GM12878 (cell line): ENCODE results near the gene TIMM22. TPM values are rescaled to one million over a fixed set of nuclear protein-coding genes. Genes with fewer than 3 reads are reported as not detected.

Experiments used
- ATAC-seq: fragments of 200-7000 bp; cut with Tn5 transposase; 3 replicates; pipeline ENCODE4 v1.9.1; 2020; ENCODE audit warnings: mild to moderate bottlenecking, moderate library complexity
- BruUV-seq: library from RNA; stranded (reverse); fragments of 400-500 nt; replicated peaks from 2 replicates; lab custom pipeline; 2021; lab: Mats Ljungman, UMichigan
- CTCF ChIA-PET: fragments of 300-600 bp; sonication (Branson Sonifier 250); formaldehyde crosslinking; extraction: SDS; loops from one replicate; lab custom pipeline; 2021; ENCODE audit warnings: inconsistent platforms; lab: Yijun Ruan, JAX
- POLR2A ChIA-PET: fragments of 350-600 bp; formaldehyde crosslinking; extraction: SDS; loops from one replicate; lab custom pipeline; 2021; ENCODE audit warnings: inconsistent platforms; lab: Charles Lee
- RAD21 ChIA-PET: fragments of 300-600 bp; sonication (Branson Sonifier 250); formaldehyde crosslinking; loops from one replicate; lab custom pipeline; 2023; ENCODE audit warnings: antibody characterized with exemption; ENCODE audit not compliant: unreplicated experiment; lab: Charles Lee
- SMC1A ChIA-PET: fragments of 300-600 bp; sonication (Branson Sonifier 250); formaldehyde crosslinking; loops from one replicate; lab custom pipeline; 2023; ENCODE audit not compliant: unreplicated experiment, uncharacterized antibody; lab: Charles Lee
- DNase-seq: peaks from one replicate; pipeline ENCODE4 v3.0.0-alpha.2; 2011; ENCODE audit warnings: low read depth, low spot score
- FAIRE-seq: peaks from 3 replicates; lab custom pipeline; 2011; peaks lifted over from hg19 to GRCh38; lab: Jason Lieb, UNC
- H2AFZ ChIP-seq: 2 replicates; pipeline ENCODE4 v1.6.0; 2011; ENCODE audit warnings: low read depth, low read length, control low read depth; ENCODE audit not compliant: control insufficient read depth
- H3K27ac ChIP-seq: 2 replicates; pipeline ENCODE4 v1.5.1; 2011; ENCODE audit warnings: control low read depth; ENCODE audit not compliant: control insufficient read depth, insufficient read depth
- H3K27me3 ChIP-seq, 2 experiments: replicated peaks in 1 of 2; 2 replicates each; pipeline versions ENCODE4 v1.6.0 to v1.6.1; 2011; ENCODE audit warnings: low read length in 1 of 2; ENCODE audit not compliant: control insufficient read depth in 2 of 2, insufficient read depth in 2 of 2
- H3K36me3 ChIP-seq, 2 experiments: 2 replicates each; pipeline ENCODE4 v1.5.1; 2011; ENCODE audit warnings: low read length in 1 of 2; ENCODE audit not compliant: control insufficient read depth in 2 of 2, insufficient read depth in 2 of 2
- H3K4me1 ChIP-seq: 2 replicates; pipeline ENCODE4 v1.6.1; 2011; ENCODE audit warnings: mild to moderate bottlenecking, low read length, moderate library complexity, mixed read lengths; ENCODE audit not compliant: control insufficient read depth, insufficient read depth
- H3K4me2 ChIP-seq: 2 replicates; pipeline ENCODE4 v1.6.0; 2011; ENCODE audit warnings: control low read depth; ENCODE audit not compliant: control insufficient read depth, insufficient read depth
- H3K4me3 ChIP-seq: fragments of 200-600 bp; sonication (generic); 2 replicates; pipeline ENCODE4 v1.5.1; 2016
- H3K79me2 ChIP-seq: 2 replicates; pipeline ENCODE4 v1.6.0; 2011; ENCODE audit warnings: low read length; ENCODE audit not compliant: control insufficient read depth, insufficient read depth
- H3K9ac ChIP-seq: 2 replicates; pipeline ENCODE4 v1.8.0; 2011; ENCODE audit warnings: low read length, control low read depth, mixed read lengths; ENCODE audit not compliant: control insufficient read depth, insufficient read depth
- H3K9me3 ChIP-seq: replicated peaks from 3 replicates; pipeline ENCODE4 v1.5.1; 2011; ENCODE audit warnings: mild to moderate bottlenecking, low read length; ENCODE audit not compliant: control insufficient read depth, insufficient read depth
- H4K20me1 ChIP-seq: 2 replicates; pipeline ENCODE4 v1.6.0; 2011; ENCODE audit not compliant: control insufficient read depth, insufficient read depth
- MLLT1 ChIP-seq: fragments of 450-650 bp; IDR thresholded peaks from 2 replicates; pipeline ENCODE4 v1.6.1; 2016; ENCODE audit warnings: mild to moderate bottlenecking
- PBX3 ChIP-seq: IDR thresholded peaks from 2 replicates; pipeline ENCODE4 v1.6.1; 2011; ENCODE audit warnings: mild to moderate bottlenecking, low read depth, low read length, moderate library complexity; ENCODE audit not compliant: insufficient replicate concordance
- ZBED1 ChIP-seq: IDR thresholded peaks from 2 replicates; pipeline ENCODE4 v1.6.1; 2016; ENCODE audit warnings: borderline replicate concordance
- ZBTB11 ChIP-seq: fragments of 450-650 bp; formaldehyde crosslinking; IDR thresholded peaks from 2 replicates; pipeline ENCODE4 v1.5.0; 2022; ENCODE audit warnings: mild to moderate bottlenecking, missing genetic modification characterization
- ZZZ3 ChIP-seq: IDR thresholded peaks from 2 replicates; pipeline ENCODE4 v1.6.1; 2011; ENCODE audit warnings: low read depth; ENCODE audit not compliant: control insufficient read depth, insufficient read length
- WGBS: methylation state at CpG from one replicate; pipeline ENCODE4 v1.1.6; 2016; ENCODE audit warnings: low lambda C conversion rate; ENCODE audit not compliant: insufficient replicate concordance, insufficient coverage; ENCODE audit errors: missing lambda C conversion rate; 5-methylcytosine and 5-hydroxymethylcytosine counted together
- in situ Hi-C: fragments of 300-500 bp; cut with MboI; formaldehyde crosslinking; loops from 9 replicates; pipeline ENCODE4 v1.14.3; 2018; ENCODE audit warnings: mixed read lengths
- intact Hi-C: fragments of 100-400 bp; cut with micrococcal nuclease; formaldehyde crosslinking; loops from one replicate; pipeline ENCODE4 v1.14.2; 2022; ENCODE audit not compliant: unreplicated experiment
- polyA plus RNA-seq, 11 experiments: library from polyadenylated mRNA; depleted of rRNA in 4 of 11; unstranded in 6 of 11; stranded (reverse) in 5 of 11; fragments of >200 nt; fragmentation: Nextera tagmentation in 4 of 11; fragmentation: Illumina TruSeq in 1 of 11; extraction: Ambion mirVana in 4 of 11; extraction: Trizol in 1 of 11; gene quantifications; 1 replicate in 1 of 11; 2 replicates in 10 of 11; pipeline versions ENCODE4 v1.2.1 to v1.2.3, GENCODE V29; 2011 to 2016; ENCODE audit warnings: inconsistent platforms in 2 of 11, missing spikeins in 2 of 11, low read depth in 1 of 11
- total RNA-seq, 4 experiments: library from RNA; depleted of rRNA in 3 of 4; stranded (reverse); fragments of >200 nt in 3 of 4; fragmentation: Illumina TruSeq in 1 of 4; extraction: Trizol in 1 of 4; gene quantifications; 2 replicates each; pipeline versions ENCODE4 v1.2.1 to v1.2.3, GENCODE V29; 2013 to 2021

Gene TIMM22
- total and polyA plus RNA-seq, 10 of the 15 experiments (the other 5 are each of a cell fraction or from before 2014, with no cell fraction given) = 4.4 to 25.0 (median 10.6) TPM

GRCh38 chr17:976312-976711, 20.6 kb upstream of the TIMM22 start (continued):
- TF ChIP-seq PBX3 (no peak), ZBED1 (no peak), ZBTB11 (CRISPR knock-in tag) (no peak)

- FAIRE-seq (no peak), ATAC-seq (no peak), DNase-seq (no peak)
- Histone ChIP-seq H3K79me2 (no peaks in the 10 kb centered on the region), H3K27me3 (peaks cover 3 to 11% of the 10 kb centered on the region in 2 experiments; a peak in 2 of 4 replicates), H3K36me3 (no peaks in the 10 kb centered on the region), H2AFZ (no peak overlapping the region), H3K9me3 (no peaks in the 10 kb centered on the region), H3K4me3 (no peak overlapping the region), H3K4me1 (peaks cover 7% of the 10 kb centered on the region; the same call in 1 of the 2 replicates), H3K27ac (no peak overlapping the region), H4K20me1 (no peaks in the 10 kb centered on the region), H3K4me2 (no peak overlapping the region), H3K9ac (no peak overlapping the region)
- WGBS = 59% methylated on average over 6 of the region's 6 CpGs
- in situ Hi-C loops = no loop called here
- intact Hi-C loops = no loop called here
- ChIA-PET CTCF (no interaction called here), SMC1A (no interaction called here), RAD21 (no interaction called here), POLR2A (no interaction called here)
- TF ChIP-seq MLLT1 (no peak), ZZZ3 (no peak)
- BruUV-seq = no TSS peak
Observed at GRCh38 chr17:977166-977565, 19.8 kb upstream of the TIMM22 start.
